IMR-90 (cell line): ENCODE measurements around the gene CERS5. TPM values are rescaled to one million over a fixed set of nuclear protein-coding genes. Genes with fewer than 3 reads are reported as not detected.

Experiments
- ATAC-seq: fragments of 200-7000 bp; cut with Tn5 transposase; 2 replicates; pipeline ENCODE4 v1.9.1; 2020; ENCODE audit warnings: low read depth, mild to moderate bottlenecking, moderate library complexity
- BruUV-seq: library from RNA; stranded (reverse); fragments of 400-500 nt; replicated peaks from 2 replicates; lab custom pipeline; 2021; lab: Mats Ljungman, UMichigan
- CTCF ChIA-PET: fragments of 300-600 bp; formaldehyde crosslinking; extraction: SDS; loops from one replicate; lab custom pipeline; 2021; ENCODE audit warnings: antibody characterized with exemption; lab: Yijun Ruan, JAX
- POLR2A ChIA-PET: fragments of 300-600 bp; sonication (Branson Sonifier 250); formaldehyde crosslinking; loops from one replicate; lab custom pipeline; 2022; ENCODE audit warnings: antibody characterized with exemption; ENCODE audit not compliant: unreplicated experiment; lab: Charles Lee
- DNase-seq: peaks from one replicate; pipeline ENCODE4 v3.0.0; 2013
- H2AFZ ChIP-seq: replicated peaks from 2 replicates; pipeline ENCODE3; 2013; ENCODE audit warnings: low read length, mild to moderate bottlenecking; ENCODE audit not compliant: poor library complexity
- H2AK5ac ChIP-seq: 2 replicates; pipeline ENCODE4 v1.6.1; 2013; ENCODE audit warnings: low read depth, low read length, inconsistent platforms
- H2AK9ac ChIP-seq: replicated peaks from 2 replicates; pipeline ENCODE3; 2013; ENCODE audit warnings: mild to moderate bottlenecking, low read depth, low read length, moderate library complexity; ENCODE audit not compliant: poor library complexity
- H2BK120ac ChIP-seq: 2 replicates; pipeline ENCODE4 v1.6.1; 2013; ENCODE audit warnings: low read depth, low read length, inconsistent platforms
- H2BK15ac ChIP-seq: 3 replicates; pipeline ENCODE4 v1.6.1; 2013; ENCODE audit warnings: low read depth, low read length, inconsistent platforms
- H2BK20ac ChIP-seq: 2 replicates; pipeline ENCODE4 v1.6.1; 2013; ENCODE audit warnings: low read depth, mild to moderate bottlenecking, inconsistent platforms, low read length, moderate library complexity
- H2BK5ac ChIP-seq: 2 replicates; pipeline ENCODE4 v1.6.1; 2013; ENCODE audit warnings: mild to moderate bottlenecking, low read depth, low read length, inconsistent platforms; ENCODE audit not compliant: poor library complexity, severe bottlenecking
- H3K14ac ChIP-seq: replicated peaks from 2 replicates; pipeline ENCODE4 v1.6.1; 2013; ENCODE audit warnings: low read depth, low read length, inconsistent platforms
- H3K18ac ChIP-seq: 2 replicates; pipeline ENCODE4 v1.6.1; 2013; ENCODE audit warnings: low read depth, low read length, control low read depth
- H3K23ac ChIP-seq: 2 replicates; pipeline ENCODE4 v1.6.1; 2013; ENCODE audit warnings: low read depth, low read length, inconsistent platforms
- H3K27ac ChIP-seq: 2 replicates; pipeline ENCODE4 v1.5.1; 2013; ENCODE audit warnings: mild to moderate bottlenecking, control low read depth, low read length; ENCODE audit not compliant: insufficient read depth
- H3K27me3 ChIP-seq: 2 replicates; pipeline ENCODE4 v1.6.1; 2013; ENCODE audit warnings: low read length; ENCODE audit not compliant: control insufficient read depth, insufficient read depth
- H3K36me3 ChIP-seq: 2 replicates; pipeline ENCODE4 v1.6.1; 2013; ENCODE audit warnings: low read length, mixed read lengths; ENCODE audit not compliant: control insufficient read depth, insufficient read depth
- H3K4ac ChIP-seq: 2 replicates; pipeline ENCODE4 v1.6.1; 2013; ENCODE audit warnings: low read depth, low read length, inconsistent platforms
- H3K4me1 ChIP-seq: 2 replicates; pipeline ENCODE4 v1.6.1; 2013; ENCODE audit warnings: low read length, mixed read lengths; ENCODE audit not compliant: control insufficient read depth, insufficient read depth
- H3K4me2 ChIP-seq: 2 replicates; pipeline ENCODE4 v1.6.1; 2013; ENCODE audit warnings: low read depth, mild to moderate bottlenecking, control low read depth, low read length, moderate library complexity
- H3K4me3 ChIP-seq: 2 replicates; pipeline ENCODE4 v1.5.1; 2013; ENCODE audit warnings: low read depth, mild to moderate bottlenecking, control low read depth, low read length, moderate library complexity; ENCODE audit not compliant: insufficient read depth
- H3K56ac ChIP-seq: 2 replicates; pipeline ENCODE4 v1.6.1; 2013; ENCODE audit warnings: low read length, inconsistent platforms; ENCODE audit not compliant: insufficient read depth; ENCODE audit errors: extremely low read depth
- H3K79me1 ChIP-seq, 2 experiments: 2 replicates each; pipeline ENCODE4 v1.6.1; 2013; ENCODE audit warnings: low read length in 2 of 2, inconsistent platforms in 1 of 2, low read depth in 1 of 2
- H3K9ac ChIP-seq: 2 replicates; pipeline ENCODE4 v1.6.1; 2013; ENCODE audit warnings: low read depth, low read length, control low read depth
- H3K9me1 ChIP-seq: 2 replicates; pipeline ENCODE4 v1.6.1; 2013; ENCODE audit warnings: low read length, inconsistent platforms; ENCODE audit not compliant: insufficient read depth
- H3K9me3 ChIP-seq: 2 replicates; pipeline ENCODE4 v1.6.1; 2013; ENCODE audit warnings: low read length; ENCODE audit not compliant: control insufficient read depth, insufficient read depth
- H4K20me1 ChIP-seq: 2 replicates; pipeline ENCODE4 v1.6.1; 2013; ENCODE audit warnings: low read length, inconsistent platforms; ENCODE audit not compliant: insufficient read depth
- H4K5ac ChIP-seq: 2 replicates; pipeline ENCODE4 v1.6.1; 2013; ENCODE audit warnings: mild to moderate bottlenecking, low read depth, low read length, control low read depth
- H4K8ac ChIP-seq, 2 experiments: 2 replicates each; pipeline ENCODE4 v1.6.1; 2013; ENCODE audit warnings: low read depth in 2 of 2, low read length in 2 of 2, control low read depth in 1 of 2, inconsistent platforms in 1 of 2
- H4K91ac ChIP-seq: 2 replicates; pipeline ENCODE4 v1.6.1; 2013; ENCODE audit warnings: low read depth, low read length, inconsistent platforms; ENCODE audit not compliant: insufficient read depth
- BHLHE40 ChIP-seq: fragments of 150-350 bp; IDR thresholded peaks from 2 replicates; pipeline ENCODE4 v1.6.1; 2016; ENCODE audit warnings: mild to moderate bottlenecking, low read depth, low read length
- CHD1 ChIP-seq: IDR thresholded peaks from 2 replicates; pipeline ENCODE4 v1.6.1; 2012; ENCODE audit warnings: low read depth, low read length, improper control_type of control experiment
- FOS ChIP-seq: fragments of 150-350 bp; IDR thresholded peaks from 2 replicates; pipeline ENCODE4 v1.6.1; 2016; ENCODE audit warnings: low read depth, low read length
- MAFK ChIP-seq: IDR thresholded peaks from 2 replicates; pipeline ENCODE4 v1.6.1; 2012; ENCODE audit warnings: low read depth, low read length, improper control_type of control experiment
- RAD21 ChIP-seq: IDR thresholded peaks from 2 replicates; pipeline ENCODE4 v1.6.1; 2012; ENCODE audit warnings: low read length, improper control_type of control experiment
- RFX5 ChIP-seq: IDR thresholded peaks from 2 replicates; pipeline ENCODE4 v1.8.0; 2012; ENCODE audit warnings: low read depth, mild to moderate bottlenecking, low read length, moderate library complexity
- SMC3 ChIP-seq: fragments of 150-350 bp; IDR thresholded peaks from 2 replicates; pipeline ENCODE4 v1.6.1; 2016; ENCODE audit warnings: low read depth, mild to moderate bottlenecking, antibody characterized with exemption, low read length, moderate library complexity
- WGBS, 2 experiments: methylation state at CpG; one replicate each; pipeline versions ENCODE4 v1.1.5 to v1.1.7; 2013; ENCODE audit warnings: missing lambda C conversion rate in 2 of 2; ENCODE audit not compliant: insufficient read length in 1 of 2; ENCODE audit errors: extremely low coverage in 2 of 2; 5-methylcytosine and 5-hydroxymethylcytosine counted together
- dilution Hi-C: fragments of 300-500 bp; cut with HindIII; formaldehyde crosslinking; loops from one replicate; pipeline ENCODE4 v1.14.3; 2018; ENCODE audit warnings: low sequenced_read_pairs; ENCODE audit not compliant: unreplicated experiment
- in situ Hi-C: fragments of 300-500 bp; cut with MboI; formaldehyde crosslinking; loops from 3 replicates; pipeline ENCODE4 v1.14.3; 2019; ENCODE audit warnings: low sequenced_read_pairs, inconsistent platforms, mixed read lengths
- intact Hi-C: fragments of 100-400 bp; cut with micrococcal nuclease; formaldehyde crosslinking; loops from 2 replicates; pipeline ENCODE4 v1.10.0; 2022
- polyA plus RNA-seq, 3 experiments: library from polyadenylated mRNA; depleted of rRNA; stranded (reverse); fragments of >200 nt; gene quantifications; 2 replicates each; pipeline ENCODE4 v1.2.3, GENCODE V29; 2012; ENCODE audit warnings: low replicate concordance in 1 of 3
- total RNA-seq: library from RNA; depleted of rRNA; stranded (reverse); fragments of >200 nt; gene quantifications from 2 replicates; pipeline ENCODE4 v1.2.3, GENCODE V29; 2012
- TF ChIP-seq, protein P1 (sequence below): fragments of 150-350 bp; IDR thresholded peaks from 2 replicates; pipeline ENCODE4 v1.6.1; 2017; ENCODE audit warnings: mild to moderate bottlenecking, antibody characterized with exemption, low read length, low read depth
- TF ChIP-seq, protein P2 (sequence below): conservative IDR thresholded peaks from 2 replicates; pipeline ENCODE4 v1.5.1; 2012; ENCODE audit warnings: mild to moderate bottlenecking, low read depth, low read length, improper control_type of control experiment

The CERS5 gene
- total and polyA plus RNA-seq, 2 of the 4 experiments (the other 2 are of a cell fraction): 40.3 to 60.3 TPM

DNA sequence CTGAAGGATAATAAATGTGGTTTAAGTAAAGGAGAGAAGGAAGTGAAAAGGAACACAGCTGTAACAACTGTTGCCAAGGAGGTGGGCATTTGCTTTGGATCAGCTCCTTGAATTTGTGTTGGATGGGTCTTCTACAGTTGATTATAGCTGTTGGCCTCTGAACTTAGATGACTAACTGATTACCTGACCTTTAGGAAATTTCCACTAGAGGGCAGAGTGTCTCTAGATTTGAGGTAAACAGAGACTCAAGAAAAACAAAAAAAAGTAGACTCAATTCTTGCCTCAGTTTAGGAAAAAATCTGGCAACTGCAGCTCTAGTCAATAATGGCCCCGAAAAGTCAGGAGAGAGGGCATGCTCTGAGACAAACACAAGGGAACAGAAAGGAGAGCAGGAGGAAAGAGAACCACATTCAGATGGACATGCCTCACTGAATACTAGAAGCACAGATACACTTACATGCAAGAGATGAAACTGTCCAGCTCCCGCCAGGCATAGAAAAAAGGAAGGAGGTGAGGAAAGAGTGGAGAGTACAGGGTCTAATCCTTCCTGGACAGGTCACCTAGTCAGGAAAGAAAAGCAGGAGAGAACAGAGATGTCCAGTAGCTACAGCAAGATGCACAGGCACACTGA is 34.5 kb downstream of the CERS5 start:
- Histone ChIP-seq H3K9ac (no peak overlapping the region), H2AK5ac (no peak overlapping the region), H3K4me2 (no peak overlapping the region), H3K79me1 (peaks cover 17 to 40% of the 10 kb centered on the region in 2 experiments), H3K27ac (peak overlapping the region; percentile 3; the same call in 1 of the 2 replicates), H3K36me3 (peaks cover 47% of the 10 kb centered on the region), H4K91ac (no peak overlapping the region), H2AFZ (no peak overlapping the region), H3K14ac (no peak overlapping the region), H2BK5ac (peak overlapping the region; percentile 9), H3K9me3 (no peaks in the 10 kb centered on the region), H2AK9ac (no peak overlapping the region), H2BK15ac (no peak overlapping the region), H4K5ac (no peak overlapping the region), H3K4me3 (no peak overlapping the region), H3K4ac (no peak overlapping the region), H3K4me1 (peaks cover 3% of the 10 kb centered on the region), H3K27me3 (no peaks in the 10 kb centered on the region), H2BK120ac (no peak overlapping the region), H3K23ac (no peak overlapping the region), H3K18ac (no peak overlapping the region), H2BK20ac (no peak overlapping the region), H4K8ac (no peak overlapping the region), H3K56ac (no peak overlapping the region), H4K20me1 (peaks cover 1% of the 10 kb centered on the region; the same call in 1 of the 2 replicates), H3K9me1 (no peaks in the 10 kb centered on the region)
- dilution Hi-C loops: no loop called here
- in situ Hi-C loops: no loop called here
- no peak for TF ChIP-seq BHLHE40
- no peak for TF ChIP-seq FOS
- TF ChIP-seq, protein P1, sequence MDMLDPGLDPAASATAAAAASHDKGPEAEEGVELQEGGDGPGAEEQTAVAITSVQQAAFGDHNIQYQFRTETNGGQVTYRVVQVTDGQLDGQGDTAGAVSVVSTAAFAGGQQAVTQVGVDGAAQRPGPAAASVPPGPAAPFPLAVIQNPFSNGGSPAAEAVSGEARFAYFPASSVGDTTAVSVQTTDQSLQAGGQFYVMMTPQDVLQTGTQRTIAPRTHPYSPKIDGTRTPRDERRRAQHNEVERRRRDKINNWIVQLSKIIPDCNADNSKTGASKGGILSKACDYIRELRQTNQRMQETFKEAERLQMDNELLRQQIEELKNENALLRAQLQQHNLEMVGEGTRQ: no peak
- no peak for TF ChIP-seq CHD1
- TF ChIP-seq, protein P2, sequence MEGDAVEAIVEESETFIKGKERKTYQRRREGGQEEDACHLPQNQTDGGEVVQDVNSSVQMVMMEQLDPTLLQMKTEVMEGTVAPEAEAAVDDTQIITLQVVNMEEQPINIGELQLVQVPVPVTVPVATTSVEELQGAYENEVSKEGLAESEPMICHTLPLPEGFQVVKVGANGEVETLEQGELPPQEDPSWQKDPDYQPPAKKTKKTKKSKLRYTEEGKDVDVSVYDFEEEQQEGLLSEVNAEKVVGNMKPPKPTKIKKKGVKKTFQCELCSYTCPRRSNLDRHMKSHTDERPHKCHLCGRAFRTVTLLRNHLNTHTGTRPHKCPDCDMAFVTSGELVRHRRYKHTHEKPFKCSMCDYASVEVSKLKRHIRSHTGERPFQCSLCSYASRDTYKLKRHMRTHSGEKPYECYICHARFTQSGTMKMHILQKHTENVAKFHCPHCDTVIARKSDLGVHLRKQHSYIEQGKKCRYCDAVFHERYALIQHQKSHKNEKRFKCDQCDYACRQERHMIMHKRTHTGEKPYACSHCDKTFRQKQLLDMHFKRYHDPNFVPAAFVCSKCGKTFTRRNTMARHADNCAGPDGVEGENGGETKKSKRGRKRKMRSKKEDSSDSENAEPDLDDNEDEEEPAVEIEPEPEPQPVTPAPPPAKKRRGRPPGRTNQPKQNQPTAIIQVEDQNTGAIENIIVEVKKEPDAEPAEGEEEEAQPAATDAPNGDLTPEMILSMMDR: peak; percentile 66
- TF ChIP-seq RAD21: peak; percentile 55
- no peak for TF ChIP-seq RFX5
- TF ChIP-seq SMC3: peak; percentile 69
- no peak for TF ChIP-seq MAFK
- ATAC-seq: peak; percentile 62
- ChIA-PET CTCF (interaction anchor here (0.6 to 1.5 kb wide), 11 partner anchors 10 to 513 kb away, joined by 3 to 6 read pairs (median 4); no protein-coding TSS in a partner anchor), POLR2A (no interaction called here)
- intact Hi-C loops: loop anchor here (1.0 kb wide), 2 partner anchors 43 to 182 kb away; no protein-coding TSS in a partner anchor
- peak; percentile 61 for DNase-seq
- no TSS peak for BruUV-seq
- WGBS, 2 experiments: no CpG with 5 or more reads among the region's 2 CpGs
